ENCODE data around the gene PABPC1L.

Gene PABPC1L

GRCh38 chr20:44979090-44979621, 69.3 kb downstream of the PABPC1L start:
- no peak for TF ChIP-seq CTCF (IDR thresholded peaks at IDR 0.05; ENCODE audit: borderline replicate concordance, insufficient read depth, low read depth, low read length)
- H3K4me3 ChIP-seq (ENCODE audit: low read depth, low read length): no peak overlapping the region

DNA sequence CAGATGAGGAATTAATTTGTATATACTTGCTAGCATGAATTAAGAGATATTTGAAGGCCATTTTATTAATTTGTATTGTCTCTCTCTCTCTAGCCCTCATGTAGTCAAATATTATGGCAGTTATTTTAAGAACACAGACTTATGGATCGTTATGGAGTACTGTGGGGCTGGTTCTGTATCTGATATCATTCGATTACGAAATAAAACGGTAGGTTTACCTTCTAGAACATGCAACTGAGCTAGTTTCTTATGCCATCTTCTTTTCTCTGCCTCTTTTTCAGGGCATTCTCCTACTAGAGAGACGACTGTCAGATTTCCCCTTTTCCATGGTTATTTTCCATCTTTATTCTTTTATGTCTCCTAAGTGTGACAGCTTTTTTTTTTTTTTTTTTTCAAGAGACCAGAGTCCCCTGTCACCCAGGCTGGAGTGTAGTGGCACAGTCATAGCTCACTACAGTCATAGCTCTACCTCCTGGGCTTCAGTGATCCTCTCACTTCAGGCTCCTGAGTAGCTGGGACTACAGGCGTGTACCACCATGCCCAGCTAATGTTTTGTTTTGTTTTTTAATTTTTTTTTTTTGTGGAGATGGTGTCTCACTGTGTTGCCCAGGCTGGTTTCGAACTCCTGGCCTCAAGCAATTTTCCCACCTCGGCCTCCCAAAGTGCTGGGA, 72.0 kb downstream of the PABPC1L start:
- TF ChIP-seq CTCF (IDR thresholded peaks at IDR 0.05; ENCODE audit: borderline replicate concordance, insufficient read depth, low read depth, low read length): no peak
- no peak overlapping the region for H3K4me3 ChIP-seq (ENCODE audit: low read depth, low read length)

DNA sequence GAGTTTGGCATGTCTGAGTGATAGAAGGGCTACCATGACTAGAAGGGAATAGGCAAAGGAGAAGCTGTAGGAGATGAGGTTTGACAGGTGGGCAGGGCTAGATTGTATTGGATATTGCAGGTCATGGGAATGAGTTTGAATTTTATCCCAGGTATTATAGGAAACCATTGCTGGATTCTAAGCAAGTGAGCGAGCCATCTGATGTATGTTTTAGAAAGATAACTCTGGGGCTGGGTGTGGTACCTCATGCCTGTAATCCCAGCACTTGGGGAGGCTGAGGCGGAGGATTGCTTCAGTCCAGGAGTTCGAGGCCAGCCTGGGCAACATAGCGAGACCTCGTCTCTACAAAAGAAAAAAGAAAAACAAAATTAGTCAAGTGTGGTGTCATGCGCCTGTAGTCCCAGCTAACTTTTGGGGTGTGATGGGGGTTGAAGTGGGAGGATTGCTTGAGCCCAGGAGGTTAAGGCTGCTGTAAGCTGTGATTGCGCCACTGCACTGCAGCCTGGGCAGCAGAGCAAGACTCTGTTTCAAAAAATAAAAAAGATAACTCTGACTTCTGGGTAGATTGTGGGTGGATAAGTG, 73.3 kb downstream of the PABPC1L start:
- no peak overlapping the region for H3K4me3 ChIP-seq (ENCODE audit: low read depth, low read length)
- no peak for TF ChIP-seq CTCF (IDR thresholded peaks at IDR 0.05; ENCODE audit: borderline replicate concordance, insufficient read depth, low read depth, low read length)

- H3K4me3 ChIP-seq (ENCODE audit: low read depth, low read length): no peak overlapping the region
- no peak for TF ChIP-seq CTCF (IDR thresholded peaks at IDR 0.05; ENCODE audit: borderline replicate concordance, insufficient read depth, low read depth, low read length)
Observed at GRCh38 chr20:44988631-44989171, 78.8 kb downstream of the PABPC1L start.
